A204.1 (cell line): ENCODE data around the gene ASAP2.

ENCODE experiments used
- FAIRE-seq: peaks from 2 replicates; lab custom pipeline; 2012; peaks lifted over from hg19 to GRCh38; lab: Jason Lieb, UNC

Gene ASAP2

GRCh38 chr2:9205963-9206948 lies at the start of gene ASAP2:
ASAP2 (plus strand) TSS chr2:9206812; CDS start chr2:9207105, 293 bp downstream.
- no peak for FAIRE-seq

- no peak for FAIRE-seq
Observed at GRCh38 chr2:9158786-9159779, 47.5 kb upstream of the ASAP2 start.

DNA sequence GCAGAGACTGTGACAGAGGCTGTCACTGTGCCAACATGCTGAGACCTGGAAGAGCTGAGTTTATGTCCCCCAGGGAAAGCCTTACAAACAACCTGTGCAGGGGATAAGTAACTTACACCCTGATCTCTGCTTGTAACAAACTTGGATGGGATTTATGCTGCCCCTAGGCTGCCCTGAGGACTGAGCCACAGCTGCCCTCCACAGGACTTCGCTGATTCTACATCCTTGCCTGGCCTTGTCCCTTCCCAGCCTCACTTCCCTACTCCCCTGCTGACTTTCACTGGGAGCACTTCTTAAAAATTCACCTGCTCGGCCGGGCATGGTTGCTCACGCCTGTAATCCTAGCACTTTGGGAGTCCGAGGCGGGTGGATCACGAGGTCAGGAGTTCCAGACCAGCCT lies 45.9 kb upstream of the ASAP2 start:
- no peak for FAIRE-seq

DNA sequence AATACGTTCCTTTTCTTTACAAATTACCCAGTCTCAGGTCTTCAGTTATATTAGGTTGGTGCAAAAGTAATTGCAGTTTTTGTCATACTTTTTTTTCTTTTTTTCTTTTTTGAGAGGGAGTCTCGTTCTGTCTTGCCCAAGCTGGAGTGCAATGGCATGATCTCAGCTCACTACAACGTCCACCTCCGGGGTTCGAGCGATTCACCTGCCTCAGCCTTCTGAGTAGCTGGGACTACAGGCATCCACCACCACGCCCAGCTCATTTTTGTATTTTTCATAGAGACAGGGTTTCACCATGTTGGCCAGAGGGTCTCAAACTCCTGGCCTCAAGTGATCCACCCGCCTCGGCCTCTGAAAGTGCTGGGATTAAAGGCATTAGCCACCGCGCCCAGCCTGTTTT lies 43.8 kb upstream of the ASAP2 start:
- FAIRE-seq = no peak

DNA sequence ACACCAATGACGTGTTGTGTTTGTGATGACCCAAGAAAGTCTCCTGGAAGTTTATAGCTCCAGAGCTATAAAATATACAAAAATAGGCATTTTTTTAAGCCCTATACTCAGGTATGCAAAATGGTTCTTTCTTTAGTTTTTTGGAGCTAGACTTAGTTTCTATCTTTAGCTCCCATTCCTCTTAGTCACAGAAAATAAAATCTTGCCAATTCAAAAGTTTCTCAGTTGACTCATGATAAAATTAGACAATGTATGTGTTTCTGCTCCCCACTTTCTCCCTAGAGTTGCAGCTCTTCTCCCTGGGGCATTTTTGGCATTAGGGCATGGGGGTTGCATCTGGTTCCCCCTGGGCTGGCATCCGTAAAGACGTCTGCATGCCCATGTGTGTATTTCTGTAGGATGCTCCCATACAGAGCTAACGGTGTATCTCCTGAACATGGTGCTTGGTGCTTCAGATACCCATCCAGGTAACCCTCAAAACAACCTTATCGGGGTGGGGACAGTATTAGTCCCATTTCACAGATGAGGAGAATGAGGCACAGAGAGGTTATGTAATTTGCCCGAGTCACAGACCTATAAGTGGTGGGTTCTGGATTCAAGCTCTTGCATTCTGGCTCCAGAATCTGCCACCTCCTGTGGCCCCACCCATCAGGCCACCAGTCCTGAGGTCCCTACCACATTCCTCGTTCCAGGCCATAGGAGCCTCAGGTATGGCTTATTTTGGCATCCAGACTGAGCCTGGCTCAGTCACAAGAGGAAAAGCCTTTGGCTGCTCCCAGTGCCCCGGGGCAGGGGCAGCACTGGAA lies 43.1 kb upstream of the ASAP2 start:
- no peak for FAIRE-seq

DNA sequence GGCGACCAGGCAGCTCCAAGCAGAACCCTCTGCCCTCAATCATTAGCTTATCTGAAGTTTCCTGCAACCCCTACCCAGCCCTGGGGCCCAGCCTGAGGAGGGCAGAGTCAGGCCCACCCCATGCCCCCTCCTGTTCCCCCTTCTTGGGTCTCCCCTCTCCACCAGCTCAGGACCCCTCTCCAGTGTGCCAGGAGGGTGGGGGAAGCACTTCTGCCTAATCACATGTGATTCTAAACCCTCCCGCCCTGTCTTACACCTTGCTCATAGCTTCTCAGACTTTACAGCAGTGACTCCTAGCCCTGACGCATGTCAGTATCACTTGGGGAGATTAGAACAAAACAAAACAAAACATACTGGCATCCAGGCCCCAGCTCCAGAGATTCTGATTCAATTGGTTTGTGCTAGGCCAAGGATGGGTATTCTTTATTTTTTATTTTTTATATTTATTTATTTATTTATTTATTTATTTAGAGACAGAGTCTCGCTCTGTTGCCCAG lies 42.5 kb upstream of the ASAP2 start:
- no peak for FAIRE-seq

- no peak for FAIRE-seq
Observed at GRCh38 chr2:9165625-9166024, 41.0 kb upstream of the ASAP2 start.

- FAIRE-seq = no peak
Observed at GRCh38 chr2:9166579-9167377, 39.8 kb upstream of the ASAP2 start.

GRCh38 chr2:9167718-9168657 lies 38.6 kb upstream of the ASAP2 start:
- FAIRE-seq = no peak

DNA sequence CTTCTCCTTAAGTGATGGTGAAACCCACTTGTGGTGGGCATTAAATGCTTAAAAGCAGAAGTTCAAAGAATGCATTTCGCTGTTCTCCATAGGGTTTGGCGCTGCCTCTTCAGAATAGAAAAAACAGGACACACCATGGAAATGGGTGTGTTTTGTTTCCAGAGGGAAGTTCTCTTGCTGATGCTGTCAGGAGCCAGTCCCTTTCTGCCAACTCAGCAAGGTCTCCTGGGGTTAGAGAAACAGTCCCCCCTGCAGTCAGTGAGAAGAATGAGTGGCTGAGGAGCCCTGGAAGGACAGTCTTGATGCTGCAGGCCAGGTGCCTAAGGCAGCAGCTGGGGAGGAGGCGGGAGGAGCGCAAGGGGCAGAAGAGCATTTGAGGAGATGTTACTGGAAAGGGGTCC lies 37.8 kb upstream of the ASAP2 start:
- no peak for FAIRE-seq

GRCh38 chr2:9169349-9170107 lies 37.1 kb upstream of the ASAP2 start:
- FAIRE-seq = no peak

GRCh38 chr2:9170458-9171130 lies 36.0 kb upstream of the ASAP2 start:
- FAIRE-seq = no peak

DNA sequence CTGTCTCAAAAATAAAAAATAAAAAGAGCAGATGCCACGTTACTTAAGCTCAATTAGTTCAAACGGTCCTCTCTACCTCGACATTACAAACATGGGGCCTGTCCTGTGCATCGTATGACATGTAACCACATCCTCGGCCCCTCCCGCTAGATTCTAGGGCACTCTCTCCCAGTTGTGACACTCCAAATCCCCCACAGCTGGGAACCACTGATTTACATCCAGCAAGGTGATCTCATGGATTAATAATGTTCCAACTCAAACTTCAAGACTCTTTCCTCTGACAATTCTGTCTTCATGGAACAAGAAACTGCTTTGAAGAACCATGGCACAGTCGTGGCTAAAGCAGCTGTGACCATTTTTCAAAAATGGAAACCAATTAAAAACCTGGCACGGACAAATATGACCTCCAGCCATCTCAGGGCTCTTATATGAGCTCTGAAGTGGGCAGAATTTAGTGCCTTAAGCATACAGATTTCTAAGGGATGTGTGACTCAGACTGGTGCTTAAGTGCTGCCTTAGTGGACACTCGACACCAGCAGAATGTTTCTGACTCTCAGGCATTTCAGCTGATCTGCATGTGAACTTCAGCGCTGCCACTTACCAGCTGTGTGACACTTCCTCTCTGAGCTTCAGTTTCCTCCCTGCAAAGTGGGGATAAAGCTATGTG lies 31.7 kb upstream of the ASAP2 start:
- no peak for FAIRE-seq

DNA sequence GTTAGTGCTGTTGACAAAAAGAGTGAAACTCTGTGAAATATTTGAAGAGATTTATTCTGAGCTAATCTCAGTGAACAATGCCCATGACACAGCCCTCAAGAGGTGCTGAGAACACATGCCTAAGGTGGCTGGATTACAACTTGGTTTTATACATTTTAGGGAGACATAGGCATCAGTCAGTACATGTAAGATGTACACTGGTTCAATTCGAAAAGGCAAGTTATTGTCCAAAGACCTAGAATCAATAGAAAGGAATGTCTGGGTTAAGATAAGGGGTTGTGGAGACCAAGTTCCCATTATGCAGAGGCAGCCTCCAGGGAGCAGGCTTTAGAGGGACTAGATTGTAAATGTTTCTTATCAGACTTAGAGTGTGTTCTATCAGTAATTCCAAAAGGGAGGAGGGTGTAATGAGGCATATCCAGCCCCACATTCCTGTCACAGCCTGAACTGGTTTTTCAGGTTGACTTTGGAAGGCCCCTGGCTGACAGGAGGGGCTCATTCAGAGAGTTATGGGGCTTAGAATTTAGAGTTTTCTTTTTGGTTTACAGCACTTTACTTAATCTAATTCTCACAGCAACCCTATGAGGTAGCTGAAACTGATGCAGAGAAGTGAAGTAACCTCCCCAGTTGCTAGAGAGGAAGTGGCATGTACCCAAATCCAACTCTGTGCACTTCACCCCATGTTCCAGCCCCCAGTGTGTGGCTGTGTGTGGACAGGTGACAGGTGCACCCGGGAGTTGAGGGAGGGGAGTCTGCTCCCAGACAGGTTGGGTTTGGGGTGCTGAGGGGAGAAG lies 28.3 kb upstream of the ASAP2 start:
- FAIRE-seq = no peak

DNA sequence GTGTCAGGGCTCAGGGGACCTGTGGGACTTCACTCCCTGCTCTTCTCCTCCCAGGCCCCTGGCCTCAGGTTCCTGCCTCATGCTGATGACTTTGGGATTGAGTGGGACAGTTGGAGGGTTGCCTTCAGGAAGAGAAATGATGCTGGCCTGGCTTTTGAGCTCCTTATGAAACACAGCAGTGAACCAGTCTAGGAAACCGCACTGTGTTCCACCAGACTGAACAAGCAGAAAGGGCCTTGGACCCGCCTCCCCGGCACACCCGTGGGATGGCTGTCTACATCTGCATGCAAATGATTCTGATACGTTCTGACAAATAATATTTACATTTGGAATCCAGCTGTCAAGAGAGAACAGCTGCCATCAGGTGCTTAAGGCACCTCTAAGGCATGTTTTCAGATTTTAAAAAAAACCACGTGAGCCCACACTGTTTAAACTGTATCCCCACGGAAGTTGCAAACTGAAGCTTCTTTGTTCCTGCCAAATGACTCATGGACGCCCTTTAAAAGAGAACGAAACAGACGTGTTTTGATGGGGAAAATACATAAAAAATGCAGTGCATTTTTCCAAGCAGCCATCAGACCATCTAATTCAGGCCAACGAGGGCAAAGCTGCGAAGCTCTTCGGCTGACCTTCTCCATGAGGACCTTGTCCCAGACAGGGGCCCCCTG lies 27.6 kb upstream of the ASAP2 start:
- FAIRE-seq = no peak

DNA sequence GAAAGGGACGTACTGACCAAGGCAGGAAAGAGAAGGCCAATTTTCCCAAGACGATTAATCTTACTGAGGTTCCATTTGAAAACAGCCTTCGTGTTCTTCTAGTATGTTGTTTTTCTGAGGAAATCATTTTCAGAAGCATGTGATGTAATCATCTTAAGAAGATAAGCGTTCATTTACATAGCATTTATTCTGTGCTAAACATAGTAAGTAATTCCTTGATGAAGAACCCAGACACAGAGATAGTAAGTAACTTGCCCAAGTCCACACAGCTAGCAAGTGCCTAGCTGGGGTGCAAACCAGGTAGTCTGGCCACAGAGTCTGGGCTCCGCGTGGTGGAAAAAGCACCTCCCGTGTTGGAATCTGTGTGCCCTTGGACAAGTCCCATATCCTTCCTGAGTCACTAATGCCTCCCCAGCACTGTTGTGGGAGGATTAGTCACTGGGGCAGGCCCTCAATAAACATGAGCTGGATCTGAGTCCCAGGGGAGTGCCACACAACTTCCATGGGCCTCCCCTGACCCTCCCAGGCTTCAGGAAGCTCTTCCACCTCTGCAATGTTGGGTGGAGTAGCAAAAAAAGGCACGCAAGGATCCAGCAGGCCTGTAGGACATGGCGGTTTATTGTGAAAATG lies 26.9 kb upstream of the ASAP2 start:
- no peak for FAIRE-seq
